Loucy (cell line): ENCODE data around the gene BRD8.

ENCODE experiments used
- H2AFZ ChIP-seq: fragments of 200-600 bp; sonication (generic); 2 replicates; pipeline ENCODE4 v1.6.0; 2016; ENCODE audit warnings: antibody characterized with exemption, mild to moderate bottlenecking, low read length, moderate library complexity
- H3F3A ChIP-seq: fragments of 200-600 bp; 2 replicates; pipeline ENCODE4 v1.6.0; 2016; ENCODE audit warnings: antibody characterized with exemption, low read depth, mild to moderate bottlenecking
- H3K27me3 ChIP-seq: fragments of 200-600 bp; sonication (generic); 2 replicates; pipeline ENCODE4 v1.6.1; 2014; ENCODE audit warnings: low read length, mild to moderate bottlenecking; ENCODE audit not compliant: insufficient read depth, poor library complexity, severe bottlenecking
- H3K36me3 ChIP-seq: fragments of 200-600 bp; sonication (generic); 2 replicates; pipeline ENCODE4 v1.6.1; 2016; ENCODE audit warnings: low read length; ENCODE audit not compliant: insufficient read depth
- H3K4me1 ChIP-seq: fragments of 200-600 bp; sonication (generic); 2 replicates; pipeline ENCODE4 v1.5.1; 2014; ENCODE audit warnings: low read length, mild to moderate bottlenecking; ENCODE audit not compliant: insufficient read depth, poor library complexity, severe bottlenecking
- H3K4me2 ChIP-seq: fragments of 200-600 bp; sonication (generic); 2 replicates; pipeline ENCODE4 v1.6.0; 2014; ENCODE audit warnings: antibody characterized with exemption, low read length, low read depth, mild to moderate bottlenecking; ENCODE audit not compliant: poor library complexity, severe bottlenecking
- H3K4me3 ChIP-seq: fragments of 200-600 bp; sonication (generic); 2 replicates; pipeline ENCODE4 v1.5.1; 2014; ENCODE audit warnings: low read length, mild to moderate bottlenecking, mixed read lengths; ENCODE audit not compliant: poor library complexity, severe bottlenecking
- H3K79me2 ChIP-seq: fragments of 200-600 bp; sonication (generic); 2 replicates; pipeline ENCODE4 v1.6.1; 2014; ENCODE audit warnings: low read length; ENCODE audit not compliant: insufficient read depth
- H3K9ac ChIP-seq: fragments of 200-600 bp; sonication (generic); 2 replicates; pipeline ENCODE4 v1.6.0; 2014; ENCODE audit warnings: mild to moderate bottlenecking, low read depth, low read length, moderate library complexity; ENCODE audit not compliant: poor library complexity, severe bottlenecking
- H3K9me2 ChIP-seq: fragments of 200-600 bp; sonication (generic); replicated peaks from 2 replicates; pipeline ENCODE4 v1.6.1; 2016; ENCODE audit warnings: low read depth, low read length, mixed read lengths
- H3K9me3 ChIP-seq: fragments of 200-600 bp; sonication (generic); 2 replicates; pipeline ENCODE4 v1.6.1; 2014; ENCODE audit warnings: mild to moderate bottlenecking, antibody characterized with exemption, low read length, low read depth; ENCODE audit not compliant: insufficient read depth
- H4K20me1 ChIP-seq: fragments of 200-600 bp; sonication (generic); 2 replicates; pipeline ENCODE4 v1.6.0; 2014; ENCODE audit warnings: antibody characterized with exemption, low read length, mild to moderate bottlenecking; ENCODE audit not compliant: insufficient read depth, poor library complexity, severe bottlenecking
- CTCF ChIP-seq: fragments of 200-600 bp; sonication (generic); conservative IDR thresholded peaks from 2 replicates; pipeline ENCODE4 v1.5.1; 2014; ENCODE audit warnings: mild to moderate bottlenecking, antibody characterized with exemption, low read length
- EZH2phosphoT487 ChIP-seq: fragments of 200-600 bp; IDR thresholded peaks from 2 replicates; pipeline ENCODE4 v1.6.1; 2018; ENCODE audit warnings: antibody characterized with exemption, mild to moderate bottlenecking, moderate library complexity, borderline replicate concordance

BRD8 gene

GRCh38 chr5:138178516-138179276 is at the start of gene BRD8, which contains the start of gene KIF20A:
Gene BRD8, minus strand, starts transcription at chr5:138178630. Its CDS starts 16 bp downstream, at chr5:138178614.
Gene KIF20A, plus strand, starts transcription at chr5:138179112. Its CDS starts 569 bp downstream, at chr5:138179681.
- peak within 1 kb of the TSS; percentile 95 for H2AFZ ChIP-seq
- no peaks in the 10 kb centered on the region for H3K27me3 ChIP-seq
- TF ChIP-seq CTCF (no peak), EZH2phosphoT487 (no peak)
- H3K4me1 ChIP-seq, result peaks cover 24% of the 10 kb centered on the region
- H3F3A ChIP-seq, result no peaks in the 10 kb centered on the region
- peak within 1 kb of the TSS; percentile 95 for H3K9ac ChIP-seq
- peak within 1 kb of the TSS; percentile 81 for H3K4me2 ChIP-seq
- no peaks in the 10 kb centered on the region for H3K9me2 ChIP-seq
- H3K79me2 ChIP-seq, result peaks cover 88% of the 10 kb centered on the region
- H3K36me3 ChIP-seq, result peaks cover 32% of the 10 kb centered on the region
- H3K9me3 ChIP-seq, result no peaks in the 10 kb centered on the region
- H4K20me1 ChIP-seq, result peaks cover 28% of the 10 kb centered on the region
- peak within 1 kb of the TSS; percentile 87 for H3K4me3 ChIP-seq

GRCh38 chr5:138226910-138227309 is 48.5 kb upstream of the BRD8 start:
- Histone ChIP-seq H4K20me1 (no peaks in the 10 kb centered on the region), H2AFZ (no peak overlapping the region), H3K9me3 (no peaks in the 10 kb centered on the region), H3K9me2 (no peaks in the 10 kb centered on the region), H3K27me3 (no peaks in the 10 kb centered on the region), H3K4me1 (no peaks in the 10 kb centered on the region), H3K36me3 (no peaks in the 10 kb centered on the region), H3K4me2 (no peak overlapping the region), H3F3A (no peaks in the 10 kb centered on the region), H3K4me3 (no peak overlapping the region), H3K79me2 (no peaks in the 10 kb centered on the region), H3K9ac (no peak overlapping the region)
- TF ChIP-seq EZH2phosphoT487, result no peak
- no peak for TF ChIP-seq CTCF

- Histone ChIP-seq H3K9me2 (no peaks in the 10 kb centered on the region), H4K20me1 (no peaks in the 10 kb centered on the region), H3F3A (no peaks in the 10 kb centered on the region), H3K9ac (no peak overlapping the region), H3K4me2 (no peak overlapping the region), H3K4me1 (no peaks in the 10 kb centered on the region), H3K36me3 (no peaks in the 10 kb centered on the region), H3K27me3 (no peaks in the 10 kb centered on the region), H3K9me3 (no peaks in the 10 kb centered on the region), H3K79me2 (no peaks in the 10 kb centered on the region), H2AFZ (no peak overlapping the region), H3K4me3 (no peak overlapping the region)
- TF ChIP-seq EZH2phosphoT487 (no peak), CTCF (no peak)
Measured at GRCh38 chr5:138224712-138225111, 46.3 kb upstream of the BRD8 start.
